ENCODE results near the gene PEPD. TPM values are rescaled to one million over a fixed set of nuclear protein-coding genes. Genes with fewer than 3 reads are reported as not detected.

The PEPD gene
- total and polyA plus RNA-seq, 10 of the 15 experiments (the other 5 are each of a cell fraction or from before 2014, with no cell fraction given) = 1.4 to 52.0 (median 20.2) TPM

DNA sequence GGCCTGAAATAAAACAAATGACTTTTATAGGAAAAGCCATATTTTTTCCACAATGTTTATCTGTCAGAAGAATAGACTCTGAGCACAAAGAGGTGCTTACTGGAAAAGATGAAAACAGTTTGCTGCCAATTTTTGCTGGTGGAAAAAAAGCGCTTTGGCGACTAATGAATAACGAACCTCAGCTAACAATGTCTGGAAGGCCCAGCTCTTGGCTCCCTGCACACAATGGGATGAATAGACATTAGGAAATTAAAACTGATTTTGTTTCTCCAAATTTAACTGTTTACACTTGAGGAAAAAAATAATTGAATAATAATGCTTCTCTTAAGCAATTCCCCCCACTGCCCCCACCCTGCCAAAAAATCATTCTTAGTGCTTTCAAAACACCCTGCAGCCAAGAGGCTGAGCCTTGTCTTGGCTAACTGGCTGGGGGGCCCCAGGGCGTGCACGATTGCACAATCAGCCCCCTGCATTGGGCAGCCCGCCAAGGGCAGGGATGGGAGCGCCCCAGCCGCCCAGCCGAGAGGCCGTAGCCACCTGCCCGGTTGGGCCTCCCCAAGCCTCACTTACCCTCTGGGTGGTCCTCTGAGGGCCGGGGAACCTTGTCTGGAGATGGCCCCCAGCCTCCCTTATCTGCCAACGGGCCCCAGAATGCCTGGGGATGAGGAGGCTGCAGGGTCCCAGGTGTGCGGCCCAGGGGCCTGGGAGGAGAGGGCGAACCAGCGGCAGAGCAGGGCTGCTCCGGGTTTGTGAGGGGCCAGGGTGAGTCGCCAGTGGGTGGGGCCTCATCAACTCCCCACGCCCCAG, 131.3 kb downstream of the PEPD start:
- POLR2A ChIA-PET = interaction anchor here (0.5 kb wide), 1 partner anchor 18 kb away, joined by 4 read pairs; no protein-coding TSS in a partner anchor
- TF ChIP-seq TCF7 (IDR thresholded peaks at IDR 0.05; ENCODE audit: borderline replicate concordance) (no peak), WRNIP1 (IDR thresholded peaks at IDR 0.05; ENCODE audit: borderline replicate concordance, low read depth, low read length) (no peak), MTA2 (IDR thresholded peaks at IDR 0.05; ENCODE audit: low read depth) (no peak), CHD1 (IDR thresholded peaks at IDR 0.05; ENCODE audit: low read depth, low read length) (no peak), KLF5 (IDR thresholded peaks at IDR 0.05; ENCODE audit: partially characterized antibody) (no peak), NR2C1 (IDR thresholded peaks at IDR 0.05) (no peak), MXI1 (IDR thresholded peaks at IDR 0.05; ENCODE audit: low read depth, low read length) (no peak), CREB1 (IDR thresholded peaks at IDR 0.05; ENCODE audit: low read depth) (no peak), EED (IDR thresholded peaks at IDR 0.05; ENCODE audit: low read depth) (no peak), GATAD2B (conservative IDR thresholded peaks at IDR 0.05; ENCODE audit: low read depth) (no peak)
- TF ChIP-seq, protein P1, sequence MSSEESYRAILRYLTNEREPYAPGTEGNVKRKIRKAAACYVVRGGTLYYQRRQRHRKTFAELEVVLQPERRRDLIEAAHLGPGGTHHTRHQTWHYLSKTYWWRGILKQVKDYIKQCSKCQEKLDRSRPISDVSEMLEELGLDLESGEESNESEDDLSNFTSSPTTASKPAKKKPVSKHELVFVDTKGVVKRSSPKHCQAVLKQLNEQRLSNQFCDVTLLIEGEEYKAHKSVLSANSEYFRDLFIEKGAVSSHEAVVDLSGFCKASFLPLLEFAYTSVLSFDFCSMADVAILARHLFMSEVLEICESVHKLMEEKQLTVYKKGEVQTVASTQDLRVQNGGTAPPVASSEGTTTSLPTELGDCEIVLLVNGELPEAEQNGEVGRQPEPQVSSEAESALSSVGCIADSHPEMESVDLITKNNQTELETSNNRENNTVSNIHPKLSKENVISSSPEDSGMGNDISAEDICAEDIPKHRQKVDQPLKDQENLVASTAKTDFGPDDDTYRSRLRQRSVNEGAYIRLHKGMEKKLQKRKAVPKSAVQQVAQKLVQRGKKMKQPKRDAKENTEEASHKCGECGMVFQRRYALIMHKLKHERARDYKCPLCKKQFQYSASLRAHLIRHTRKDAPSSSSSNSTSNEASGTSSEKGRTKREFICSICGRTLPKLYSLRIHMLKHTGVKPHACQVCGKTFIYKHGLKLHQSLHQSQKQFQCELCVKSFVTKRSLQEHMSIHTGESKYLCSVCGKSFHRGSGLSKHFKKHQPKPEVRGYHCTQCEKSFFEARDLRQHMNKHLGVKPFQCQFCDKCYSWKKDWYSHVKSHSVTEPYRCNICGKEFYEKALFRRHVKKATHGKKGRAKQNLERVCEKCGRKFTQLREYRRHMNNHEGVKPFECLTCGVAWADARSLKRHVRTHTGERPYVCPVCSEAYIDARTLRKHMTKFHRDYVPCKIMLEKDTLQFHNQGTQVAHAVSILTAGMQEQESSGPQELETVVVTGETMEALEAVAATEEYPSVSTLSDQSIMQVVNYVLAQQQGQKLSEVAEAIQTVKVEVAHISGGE (CRISPR knock-in tag; IDR thresholded peaks at IDR 0.05) = no peak
- TF ChIP-seq, protein P2, sequence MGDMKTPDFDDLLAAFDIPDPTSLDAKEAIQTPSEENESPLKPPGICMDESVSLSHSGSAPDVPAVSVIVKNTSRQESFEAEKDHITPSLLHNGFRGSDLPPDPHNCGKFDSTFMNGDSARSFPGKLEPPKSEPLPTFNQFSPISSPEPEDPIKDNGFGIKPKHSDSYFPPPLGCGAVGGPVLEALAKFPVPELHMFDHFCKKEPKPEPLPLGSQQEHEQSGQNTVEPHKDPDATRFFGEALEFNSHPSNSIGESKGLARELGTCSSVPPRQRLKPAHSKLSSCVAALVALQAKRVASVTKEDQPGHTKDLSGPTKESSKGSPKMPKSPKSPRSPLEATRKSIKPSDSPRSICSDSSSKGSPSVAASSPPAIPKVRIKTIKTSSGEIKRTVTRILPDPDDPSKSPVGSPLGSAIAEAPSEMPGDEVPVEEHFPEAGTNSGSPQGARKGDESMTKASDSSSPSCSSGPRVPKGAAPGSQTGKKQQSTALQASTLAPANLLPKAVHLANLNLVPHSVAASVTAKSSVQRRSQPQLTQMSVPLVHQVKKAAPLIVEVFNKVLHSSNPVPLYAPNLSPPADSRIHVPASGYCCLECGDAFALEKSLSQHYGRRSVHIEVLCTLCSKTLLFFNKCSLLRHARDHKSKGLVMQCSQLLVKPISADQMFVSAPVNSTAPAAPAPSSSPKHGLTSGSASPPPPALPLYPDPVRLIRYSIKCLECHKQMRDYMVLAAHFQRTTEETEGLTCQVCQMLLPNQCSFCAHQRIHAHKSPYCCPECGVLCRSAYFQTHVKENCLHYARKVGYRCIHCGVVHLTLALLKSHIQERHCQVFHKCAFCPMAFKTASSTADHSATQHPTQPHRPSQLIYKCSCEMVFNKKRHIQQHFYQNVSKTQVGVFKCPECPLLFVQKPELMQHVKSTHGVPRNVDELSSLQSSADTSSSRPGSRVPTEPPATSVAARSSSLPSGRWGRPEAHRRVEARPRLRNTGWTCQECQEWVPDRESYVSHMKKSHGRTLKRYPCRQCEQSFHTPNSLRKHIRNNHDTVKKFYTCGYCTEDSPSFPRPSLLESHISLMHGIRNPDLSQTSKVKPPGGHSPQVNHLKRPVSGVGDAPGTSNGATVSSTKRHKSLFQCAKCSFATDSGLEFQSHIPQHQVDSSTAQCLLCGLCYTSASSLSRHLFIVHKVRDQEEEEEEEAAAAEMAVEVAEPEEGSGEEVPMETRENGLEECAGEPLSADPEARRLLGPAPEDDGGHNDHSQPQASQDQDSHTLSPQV (IDR thresholded peaks at IDR 0.05) = no peak
- TF ChIP-seq, protein P3, sequence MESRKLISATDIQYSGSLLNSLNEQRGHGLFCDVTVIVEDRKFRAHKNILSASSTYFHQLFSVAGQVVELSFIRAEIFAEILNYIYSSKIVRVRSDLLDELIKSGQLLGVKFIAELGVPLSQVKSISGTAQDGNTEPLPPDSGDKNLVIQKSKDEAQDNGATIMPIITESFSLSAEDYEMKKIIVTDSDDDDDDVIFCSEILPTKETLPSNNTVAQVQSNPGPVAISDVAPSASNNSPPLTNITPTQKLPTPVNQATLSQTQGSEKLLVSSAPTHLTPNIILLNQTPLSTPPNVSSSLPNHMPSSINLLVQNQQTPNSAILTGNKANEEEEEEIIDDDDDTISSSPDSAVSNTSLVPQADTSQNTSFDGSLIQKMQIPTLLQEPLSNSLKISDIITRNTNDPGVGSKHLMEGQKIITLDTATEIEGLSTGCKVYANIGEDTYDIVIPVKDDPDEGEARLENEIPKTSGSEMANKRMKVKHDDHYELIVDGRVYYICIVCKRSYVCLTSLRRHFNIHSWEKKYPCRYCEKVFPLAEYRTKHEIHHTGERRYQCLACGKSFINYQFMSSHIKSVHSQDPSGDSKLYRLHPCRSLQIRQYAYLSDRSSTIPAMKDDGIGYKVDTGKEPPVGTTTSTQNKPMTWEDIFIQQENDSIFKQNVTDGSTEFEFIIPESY (IDR thresholded peaks at IDR 0.05) = no peak

More for the DNA sequence above, 131.3 kb downstream of the PEPD start:
- no peak overlapping the region for H3K4me2 ChIP-seq (ENCODE audit: control insufficient read depth, insufficient read depth)
- 87% methylated on average over 19 of the region's 19 CpGs for WGBS (ENCODE audit: insufficient coverage, insufficient replicate concordance, low lambda C conversion rate, missing lambda C conversion rate)
- in situ Hi-C loops (cut with MboI) = no loop called here
- H3K36me3 ChIP-seq (ENCODE audit: control insufficient read depth in 2 of 2, insufficient read depth in 2 of 2, low read length in 1 of 2) = no peaks in the 10 kb centered on the region; a peak in 1 of 4 replicates
- FAIRE-seq = no peak
- H3K9ac ChIP-seq (ENCODE audit: control insufficient read depth, insufficient read depth, low read length) = no peak overlapping the region
- DNase-seq (ENCODE audit: low read depth, low spot score) = no peak
- H2AFZ ChIP-seq (ENCODE audit: control insufficient read depth, low read depth, low read length) = no peak overlapping the region
- no peaks in the 10 kb centered on the region for H3K4me1 ChIP-seq (ENCODE audit: control insufficient read depth, insufficient read depth, low read length)
- H3K79me2 ChIP-seq (ENCODE audit: control insufficient read depth, insufficient read depth, low read length) = no peaks in the 10 kb centered on the region
- H3K4me3 ChIP-seq = no peak overlapping the region
- ATAC-seq = no peak
- intact Hi-C loops (cut with micrococcal nuclease; ENCODE audit: unreplicated experiment) = no loop called here
- ChIA-PET RAD21 (ENCODE audit: unreplicated experiment) (no interaction called here), SMC1A (ENCODE audit: uncharacterized antibody, unreplicated experiment) (no interaction called here), CTCF (no interaction called here)
- H3K9me3 ChIP-seq (replicated peaks; ENCODE audit: control insufficient read depth, insufficient read depth, low read length) = no peaks in the 10 kb centered on the region
- H3K27ac ChIP-seq (ENCODE audit: control insufficient read depth, insufficient read depth) = no peak overlapping the region
- H3K27me3 ChIP-seq (replicated peaks in 1 of 2; ENCODE audit: control insufficient read depth in 2 of 2, insufficient read depth in 2 of 2, low read length in 1 of 2) = no peaks in the 10 kb centered on the region
- no peaks in the 10 kb centered on the region for H4K20me1 ChIP-seq (ENCODE audit: control insufficient read depth, insufficient read depth)
- BruUV-seq (replicated peaks) = no TSS peak
